ENCODE results near the gene B4GALT3. TPM values are rescaled to one million over a fixed set of nuclear protein-coding genes. Genes with fewer than 3 reads are reported as not detected.

Gene B4GALT3
- total RNA-seq, 4 donors from 2014 or later: 20.6 to 50.7 (median 37.1) TPM

DNA sequence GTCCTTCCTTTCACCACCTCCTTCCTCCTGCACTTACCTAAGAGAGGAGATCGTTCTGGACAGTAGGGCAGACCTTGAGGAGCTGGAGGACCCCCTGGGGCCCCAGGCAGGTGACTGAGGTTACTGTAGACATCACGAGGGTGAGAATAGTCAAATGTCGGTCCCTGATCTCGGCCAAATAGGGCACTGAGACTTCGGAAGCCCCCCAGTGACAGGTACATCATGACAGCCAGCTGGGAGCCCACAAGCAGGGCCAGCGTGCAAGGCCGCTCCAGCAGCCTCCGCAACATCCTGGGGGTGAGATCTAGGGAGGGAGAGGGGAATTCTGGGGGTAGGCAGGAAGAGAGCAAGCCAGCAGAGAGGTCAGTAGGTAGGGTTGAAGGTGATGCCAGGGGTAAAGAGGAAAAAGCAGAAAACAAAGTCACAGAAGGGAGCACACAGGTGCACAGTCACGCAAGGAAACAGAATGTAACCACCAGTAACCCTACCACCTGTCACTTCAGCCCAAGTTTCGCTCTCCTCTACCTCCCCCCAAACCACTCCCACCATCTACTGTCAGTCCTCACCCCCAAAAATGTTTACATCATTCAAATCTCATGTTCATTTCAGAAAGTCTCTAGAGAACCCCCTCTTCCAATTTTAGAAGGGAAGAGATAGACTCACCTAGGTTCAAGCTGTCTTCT, 1.4 kb downstream of the B4GALT3 start:
- TF ChIP-seq, protein P1, sequence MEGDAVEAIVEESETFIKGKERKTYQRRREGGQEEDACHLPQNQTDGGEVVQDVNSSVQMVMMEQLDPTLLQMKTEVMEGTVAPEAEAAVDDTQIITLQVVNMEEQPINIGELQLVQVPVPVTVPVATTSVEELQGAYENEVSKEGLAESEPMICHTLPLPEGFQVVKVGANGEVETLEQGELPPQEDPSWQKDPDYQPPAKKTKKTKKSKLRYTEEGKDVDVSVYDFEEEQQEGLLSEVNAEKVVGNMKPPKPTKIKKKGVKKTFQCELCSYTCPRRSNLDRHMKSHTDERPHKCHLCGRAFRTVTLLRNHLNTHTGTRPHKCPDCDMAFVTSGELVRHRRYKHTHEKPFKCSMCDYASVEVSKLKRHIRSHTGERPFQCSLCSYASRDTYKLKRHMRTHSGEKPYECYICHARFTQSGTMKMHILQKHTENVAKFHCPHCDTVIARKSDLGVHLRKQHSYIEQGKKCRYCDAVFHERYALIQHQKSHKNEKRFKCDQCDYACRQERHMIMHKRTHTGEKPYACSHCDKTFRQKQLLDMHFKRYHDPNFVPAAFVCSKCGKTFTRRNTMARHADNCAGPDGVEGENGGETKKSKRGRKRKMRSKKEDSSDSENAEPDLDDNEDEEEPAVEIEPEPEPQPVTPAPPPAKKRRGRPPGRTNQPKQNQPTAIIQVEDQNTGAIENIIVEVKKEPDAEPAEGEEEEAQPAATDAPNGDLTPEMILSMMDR (IDR thresholded peaks at IDR 0.05): no peak
- DNase-seq (ENCODE audit: low spot score): no peak
- no peak for ATAC-seq (ENCODE audit: low FRiP score)

DNA sequence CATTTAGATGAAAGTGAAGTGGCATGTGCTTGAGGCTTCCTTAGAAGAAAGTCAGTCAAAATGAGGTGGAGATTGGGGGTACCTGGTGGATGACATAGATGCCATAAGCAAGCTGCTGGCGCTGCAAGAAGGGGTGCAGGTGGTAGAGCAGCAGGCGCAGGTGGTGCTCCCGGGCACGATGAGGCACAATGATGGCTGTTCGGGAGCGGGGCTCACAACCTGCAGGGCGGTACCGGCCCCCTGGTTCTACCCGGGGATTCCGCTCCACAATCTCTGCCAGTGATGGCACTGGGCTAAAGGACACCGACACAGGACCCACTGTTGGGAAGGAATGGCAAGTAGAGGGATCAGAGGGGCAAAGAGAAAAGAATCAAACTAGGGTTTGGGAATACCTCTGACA, 2.4 kb downstream of the B4GALT3 start:
- TF ChIP-seq, protein P1 (IDR thresholded peaks at IDR 0.05): no peak
- ATAC-seq (ENCODE audit: low FRiP score): no peak

DNA sequence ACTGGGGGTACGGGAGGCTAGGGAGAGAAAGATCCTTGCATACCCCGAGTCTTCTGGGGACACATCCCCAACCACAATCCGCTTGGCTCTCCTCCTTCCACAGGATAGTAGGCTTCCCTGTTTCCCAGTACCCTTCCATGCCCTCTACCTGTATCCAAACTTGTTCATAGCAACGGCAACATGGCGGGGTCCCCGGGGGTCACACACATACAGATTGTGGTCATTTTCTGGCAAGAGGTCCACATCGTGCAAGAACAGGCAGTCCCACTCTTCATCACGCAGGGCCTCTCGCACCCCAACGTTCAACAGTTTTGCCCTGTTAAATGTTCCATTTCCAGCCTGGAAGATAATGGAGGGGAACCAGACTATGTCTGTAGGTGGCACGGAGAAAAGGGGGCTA, 3.6 kb downstream of the B4GALT3 start:
- TF ChIP-seq, protein P1 (IDR thresholded peaks at IDR 0.05): no peak
- DNase-seq (ENCODE audit: low spot score) (no peak), ATAC-seq (ENCODE audit: low FRiP score) (no peak)

More for the DNA sequence above, 2.4 kb downstream of the B4GALT3 start:
- no peak for DNase-seq (ENCODE audit: low spot score)

DNA sequence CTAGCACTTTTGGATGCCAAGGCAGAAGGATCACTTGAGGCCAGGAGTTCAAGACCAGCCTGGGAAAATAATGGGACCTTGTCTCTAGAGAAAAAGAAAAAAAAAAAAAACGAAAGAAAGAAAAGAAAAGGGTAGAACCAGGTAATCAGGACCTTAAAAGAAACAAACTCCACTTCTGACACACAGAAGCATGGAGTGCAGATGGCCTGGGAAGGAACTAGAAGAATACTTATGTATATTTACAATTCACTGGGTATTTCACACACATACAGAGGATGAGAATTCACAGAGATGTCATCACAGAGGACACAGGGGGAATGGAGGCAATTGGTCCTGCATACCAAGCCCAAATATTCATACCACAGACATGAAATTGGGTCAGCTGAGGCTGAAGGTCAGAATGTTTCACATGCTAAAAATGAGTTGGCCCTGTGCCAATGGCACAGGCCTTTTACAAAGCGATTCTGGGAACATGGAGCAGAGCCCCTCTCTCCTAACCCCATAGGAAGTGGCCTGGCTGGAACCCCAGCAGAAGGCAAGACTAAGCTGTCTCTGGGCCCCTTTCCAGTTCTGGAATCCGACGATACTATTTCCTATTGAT, 4.4 kb downstream of the B4GALT3 start:
- TF ChIP-seq, protein P1 (IDR thresholded peaks at IDR 0.05): no peak
- DNase-seq (ENCODE audit: low spot score) (no peak), ATAC-seq (ENCODE audit: low FRiP score) (no peak)

DNA sequence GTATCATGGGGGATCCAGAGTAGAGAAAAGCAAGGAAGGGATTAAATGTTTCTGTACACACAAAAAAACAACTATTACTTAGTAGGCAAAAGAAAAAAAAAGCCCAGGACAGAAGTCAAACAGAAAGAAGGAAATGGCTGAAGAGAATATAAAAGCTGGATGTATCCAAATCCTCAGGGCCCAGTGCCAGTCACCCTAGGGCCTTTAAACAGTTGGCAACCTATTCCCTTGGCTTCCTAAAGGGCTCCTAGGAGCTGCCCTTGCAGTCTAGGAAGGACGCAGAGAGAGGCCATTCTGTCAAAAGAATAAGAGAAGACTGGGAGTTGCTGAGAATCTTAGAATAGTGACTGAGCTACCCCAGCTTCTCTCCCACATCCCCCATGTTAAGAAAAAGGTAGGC, 5.0 kb downstream of the B4GALT3 start:
- DNase-seq (ENCODE audit: low spot score): no peak
- TF ChIP-seq, protein P1 (IDR thresholded peaks at IDR 0.05): no peak
- no peak for ATAC-seq (ENCODE audit: low FRiP score)

DNA sequence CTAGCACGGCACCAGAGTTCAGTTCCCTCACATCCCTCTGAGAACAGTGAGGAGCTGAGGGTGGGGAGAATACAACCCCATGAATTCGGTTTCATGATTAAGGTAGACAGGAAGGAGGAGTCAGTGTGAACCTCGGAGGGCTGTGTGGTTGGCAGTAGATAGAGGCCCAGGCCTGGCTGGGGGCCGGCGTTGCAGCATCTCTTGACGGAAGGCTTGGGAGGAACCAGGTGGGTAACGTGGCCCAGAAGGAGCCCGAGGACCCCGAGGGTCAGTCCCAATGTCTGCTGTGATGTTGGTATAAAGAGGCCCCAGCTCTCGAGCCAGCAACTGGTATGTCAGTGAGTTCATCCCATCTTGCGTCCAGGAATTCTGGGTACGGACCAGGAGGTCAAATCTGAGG, 5.6 kb downstream of the B4GALT3 start:
- ATAC-seq (ENCODE audit: low FRiP score): no peak
- no peak for DNase-seq (ENCODE audit: low spot score)
- TF ChIP-seq, protein P1 (IDR thresholded peaks at IDR 0.05): no peak

DNA sequence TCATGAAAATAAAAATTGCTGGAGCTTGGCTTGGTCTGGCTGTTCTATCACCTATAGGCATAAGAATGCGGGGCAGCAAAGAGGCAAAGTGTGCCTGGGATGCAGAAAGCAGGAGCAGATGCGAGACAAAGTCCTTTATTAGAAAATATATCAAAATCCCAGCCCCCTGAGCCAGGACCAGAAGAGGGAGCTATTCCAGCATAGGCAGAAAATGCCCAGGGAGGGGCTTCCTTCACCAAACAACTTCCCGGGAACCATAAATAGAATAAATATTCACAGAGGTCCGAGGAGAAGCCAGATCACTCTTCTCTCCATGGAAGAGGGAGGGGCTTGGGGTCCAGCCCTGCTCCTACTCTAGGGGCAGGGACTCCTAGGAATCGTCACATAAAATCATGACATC, 6.1 kb downstream of the B4GALT3 start:
- ATAC-seq (ENCODE audit: low FRiP score) (no peak), DNase-seq (ENCODE audit: low spot score) (no peak)
- TF ChIP-seq, protein P1 (IDR thresholded peaks at IDR 0.05): no peak

Data from omental fat pad (tissue), 4 donors.